H1 (cell line): Measurements from ENCODE around the gene EPHB3. TPM values are rescaled to one million over a fixed set of nuclear protein-coding genes. Genes with fewer than 3 reads are reported as not detected.

Experiments used
- BRCA1 ChIP-seq: IDR thresholded peaks from 2 replicates; pipeline ENCODE4 v1.6.1; 2012; ENCODE audit warnings: low read depth, low read length, improper control_type of control experiment
- CBX5 ChIP-seq: fragments of 300-800, 300-1000 bp; sonication (generic); IDR thresholded peaks from 2 replicates; pipeline ENCODE4 v1.7.1; 2016; ENCODE audit warnings: antibody characterized with exemption, low read length, low read depth
- CHD2 ChIP-seq: IDR thresholded peaks from 2 replicates; pipeline ENCODE4 v1.6.1; 2012; ENCODE audit warnings: low read length, improper control_type of control experiment
- CTCF ChIP-seq, 3 experiments: IDR thresholded peaks; 1 replicate in 2 of 3; 2 replicates in 1 of 3; pipeline versions ENCODE4 v1.5.1 to v1.6.1; 2011; ENCODE audit warnings: low read length in 3 of 3, mild to moderate bottlenecking in 3 of 3, inconsistent platforms in 2 of 3, low read depth in 1 of 3, moderate library complexity in 1 of 3; ENCODE audit not compliant: insufficient read depth in 1 of 3; ENCODE audit errors: control extremely low read depth in 1 of 3
- EZH2 ChIP-seq: fragments of 200-600 bp; sonication (generic); IDR thresholded peaks from 2 replicates; pipeline ENCODE4 v1.7.1; 2012; ENCODE audit warnings: low read depth, mild to moderate bottlenecking, moderate library complexity, low read length, inconsistent platforms; ENCODE audit not compliant: severe bottlenecking
- GABPA ChIP-seq: IDR thresholded peaks from 2 replicates; pipeline ENCODE4 v1.6.1; 2011; ENCODE audit warnings: mild to moderate bottlenecking, low read length, moderate library complexity, borderline replicate concordance; ENCODE audit not compliant: insufficient read depth
- JUN ChIP-seq: IDR thresholded peaks from 2 replicates; pipeline ENCODE4 v1.6.1; 2011; ENCODE audit warnings: low read depth, mild to moderate bottlenecking, improper control_type of control experiment, low read length
- KDM5A ChIP-seq: fragments of 200-600 bp; IDR thresholded peaks from 2 replicates; pipeline ENCODE4 v1.7.1; 2012; ENCODE audit warnings: mild to moderate bottlenecking, low read length, inconsistent platforms, mixed read lengths
- NRF1 ChIP-seq: IDR thresholded peaks from 2 replicates; pipeline ENCODE4 v1.6.1; 2011; ENCODE audit warnings: mild to moderate bottlenecking, low read depth, low read length, improper control_type of control experiment
- PHF8 ChIP-seq: fragments of 200-600 bp; sonication (generic); conservative IDR thresholded peaks from 2 replicates; pipeline ENCODE4 v1.7.1; 2012; ENCODE audit warnings: low read depth, mild to moderate bottlenecking, inconsistent platforms, low read length, moderate library complexity
- POLR2A ChIP-seq, 2 experiments: IDR thresholded peaks; 1 replicate in 1 of 2; 2 replicates in 1 of 2; pipeline ENCODE4 v1.6.1; 2011; ENCODE audit warnings: low read depth in 2 of 2, low read length in 2 of 2, mild to moderate bottlenecking in 2 of 2; ENCODE audit errors: control extremely low read depth in 1 of 2
- POU5F1 ChIP-seq: IDR thresholded peaks from 2 replicates; pipeline ENCODE4 v1.6.1; 2011; ENCODE audit warnings: low read depth, mild to moderate bottlenecking, low read length, moderate library complexity
- RFX5 ChIP-seq: IDR thresholded peaks from 2 replicates; pipeline ENCODE4 v1.6.1; 2011; ENCODE audit warnings: low read depth, low read length, improper control_type of control experiment, borderline replicate concordance
- RXRA ChIP-seq: IDR thresholded peaks from 2 replicates; pipeline ENCODE4 v1.6.1; 2011; ENCODE audit warnings: low read depth, mild to moderate bottlenecking, low read length, moderate library complexity; ENCODE audit not compliant: insufficient read depth
- SAP30 ChIP-seq: fragments of 300-600 bp; sonication (generic); IDR thresholded peaks from 2 replicates; pipeline ENCODE4 v1.7.1; 2012; ENCODE audit warnings: low read length, moderate library complexity, mild to moderate bottlenecking, inconsistent platforms; ENCODE audit not compliant: insufficient read depth, insufficient replicate concordance
- SRF ChIP-seq: IDR thresholded peaks from 2 replicates; pipeline ENCODE4 v1.6.1; 2011; ENCODE audit warnings: mild to moderate bottlenecking, low read depth, low read length, moderate library complexity
- SUZ12 ChIP-seq: fragments of 200-600 bp; sonication (generic); IDR thresholded peaks from 2 replicates; pipeline ENCODE4 v1.6.1; 2012; ENCODE audit warnings: mild to moderate bottlenecking, inconsistent platforms, low read length, moderate library complexity, mixed read lengths
- TBP ChIP-seq: IDR thresholded peaks from 2 replicates; pipeline ENCODE4 v1.6.1; 2011; ENCODE audit warnings: low read depth, low read length, improper control_type of control experiment
- TCF12 ChIP-seq: IDR thresholded peaks from 2 replicates; pipeline ENCODE4 v1.6.1; 2011; ENCODE audit warnings: low read depth, mild to moderate bottlenecking, low read length
- TEAD4 ChIP-seq: IDR thresholded peaks from 2 replicates; pipeline ENCODE4 v1.6.1; 2012; ENCODE audit warnings: low read depth, low read length, inconsistent platforms, mixed read lengths
- YY1 ChIP-seq: IDR thresholded peaks from 2 replicates; pipeline ENCODE4 v1.6.1; 2011; ENCODE audit warnings: low read depth, mild to moderate bottlenecking, low read length
- polyA plus RNA-seq, 7 experiments: library from polyadenylated mRNA; depleted of rRNA in 3 of 7; stranded (reverse) in 5 of 7; unstranded in 2 of 7; fragments of >200 nt in 5 of 7; fragments of 200-250 nt in 2 of 7; gene quantifications; 1 replicate in 5 of 7; 2 replicates in 1 of 7; 4 replicates in 1 of 7; pipeline versions ENCODE4 v1.2.1 to v1.2.3, GENCODE V29; 2011 to 2013; ENCODE audit warnings: missing spikeins in 2 of 7, mixed read lengths in 2 of 7
- total RNA-seq: library from RNA; stranded (reverse); fragmentation: NEBNext Ultra II Directional; extraction: Animal tissue kit (Norgen Biotek cat#: 25700); gene quantifications from 2 replicates; pipeline ENCODE4 v1.2.1, GENCODE V29; 2021

EPHB3 gene
- total and polyA plus RNA-seq, 2 of the 8 experiments (the other 6 are each of a cell fraction or from before 2014, with no cell fraction given), result 0.41 to 0.91 TPM

DNA sequence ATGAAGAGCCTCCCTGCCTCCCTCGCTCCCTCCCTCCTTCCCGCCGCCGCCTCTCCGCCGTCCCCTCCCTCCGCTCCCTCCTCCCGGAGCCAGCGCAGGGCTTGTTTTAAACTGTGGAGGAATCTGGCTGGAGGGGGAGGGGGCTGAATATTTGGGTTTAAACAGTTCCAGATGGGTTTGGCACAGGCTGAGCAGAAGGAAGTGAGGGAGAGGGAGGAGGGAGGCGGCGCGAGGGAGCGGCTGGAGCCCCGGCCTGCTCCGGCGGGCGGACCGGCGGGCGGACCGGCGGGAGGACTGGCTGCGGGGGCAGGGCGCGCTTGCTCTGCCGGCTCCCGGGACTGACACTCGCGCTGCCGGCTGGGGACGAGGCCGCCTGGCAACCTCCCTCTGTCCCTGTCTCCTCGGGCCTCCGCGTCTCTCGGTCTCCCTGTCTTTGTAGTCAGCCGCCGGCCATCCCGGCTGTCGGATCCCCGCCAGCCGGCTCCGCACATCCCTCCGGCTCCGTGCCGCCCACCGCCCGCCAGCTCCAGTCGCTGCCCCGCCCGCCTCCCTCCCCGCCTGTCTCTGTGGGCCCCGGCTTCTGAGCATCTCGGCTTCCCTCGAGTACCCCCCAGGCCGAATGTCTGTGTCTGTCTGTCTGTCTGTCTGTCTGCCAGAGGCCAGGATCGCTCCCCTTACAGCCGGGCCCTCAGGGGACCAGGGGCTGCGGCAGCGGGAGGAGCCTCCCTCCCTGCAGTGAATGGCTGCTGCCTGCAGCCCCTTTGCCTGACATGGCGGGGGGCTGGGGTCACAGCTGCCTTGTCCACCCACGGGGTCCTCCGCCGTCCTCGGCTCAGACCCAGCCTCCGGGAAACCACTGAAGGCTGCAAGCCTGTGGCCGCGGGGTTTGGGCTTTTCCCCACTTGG, 7.6 kb downstream of the EPHB3 start (continued):
- TF ChIP-seq SUZ12, result peak; percentile 68
- no peak for TF ChIP-seq BRCA1
- no peak for TF ChIP-seq KDM5A
- TF ChIP-seq RFX5, result no peak
- TF ChIP-seq SRF, result no peak
- TF ChIP-seq POU5F1, result no peak
- TF ChIP-seq PHF8, result 0 out of 2 replicates have a peak, but pooled peaks have one; percentile 35
- TF ChIP-seq GABPA, result no peak
- TF ChIP-seq EZH2, result peak; percentile 39
- no peak for TF ChIP-seq TCF12
- 0 out of 2 replicates have a peak, but pooled peaks have one; percentile 23 for TF ChIP-seq YY1
- TF ChIP-seq CBX5, result no peak
- TF ChIP-seq TBP, result no peak
- no peak for TF ChIP-seq TEAD4
- TF ChIP-seq SAP30, result no peak
- TF ChIP-seq RXRA, result no peak
- TF ChIP-seq CTCF (IDR thresholded peaks at IDR 0.05; ENCODE audit: control extremely low read depth in 1 of 3, insufficient read depth in 1 of 3, low read depth in 1 of 3, low read length in 3 of 3), result no peak
- no peak for TF ChIP-seq JUN
- no peak for TF ChIP-seq NRF1
- TF ChIP-seq POLR2A (IDR thresholded peaks at IDR 0.05; ENCODE audit: control extremely low read depth in 1 of 2, low read depth in 2 of 2, low read length in 2 of 2), result no peak
- no peak for TF ChIP-seq CHD2
